GM12891 (cell line): ENCODE data around the gene EBF3.

Source experiments
- PAX5 ChIP-seq: IDR thresholded peaks from 2 replicates; pipeline ENCODE4 v1.6.1; 2011; ENCODE audit warnings: low read length, moderate library complexity, mild to moderate bottlenecking; ENCODE audit not compliant: insufficient read depth, severe bottlenecking
- POLR2A ChIP-seq: IDR thresholded peaks from 2 replicates; pipeline ENCODE4 v1.6.1; 2011; ENCODE audit warnings: low read depth, low read length, control low read depth
- POLR2AphosphoS5 ChIP-seq: IDR thresholded peaks from 2 replicates; pipeline ENCODE4 v1.6.1; 2011; ENCODE audit warnings: low read depth, low read length, control low read depth
- POU2F2 ChIP-seq: IDR thresholded peaks from 2 replicates; pipeline ENCODE4 v1.6.1; 2011; ENCODE audit warnings: low read depth, mild to moderate bottlenecking, control low read depth, low read length, moderate library complexity
- SPI1 ChIP-seq: IDR thresholded peaks from 2 replicates; pipeline ENCODE4 v1.6.1; 2011; ENCODE audit warnings: low read depth, low read length, control low read depth
- TAF1 ChIP-seq: IDR thresholded peaks from 2 replicates; pipeline ENCODE4 v1.6.1; 2011; ENCODE audit warnings: low read depth, low read length, control low read depth

DNA sequence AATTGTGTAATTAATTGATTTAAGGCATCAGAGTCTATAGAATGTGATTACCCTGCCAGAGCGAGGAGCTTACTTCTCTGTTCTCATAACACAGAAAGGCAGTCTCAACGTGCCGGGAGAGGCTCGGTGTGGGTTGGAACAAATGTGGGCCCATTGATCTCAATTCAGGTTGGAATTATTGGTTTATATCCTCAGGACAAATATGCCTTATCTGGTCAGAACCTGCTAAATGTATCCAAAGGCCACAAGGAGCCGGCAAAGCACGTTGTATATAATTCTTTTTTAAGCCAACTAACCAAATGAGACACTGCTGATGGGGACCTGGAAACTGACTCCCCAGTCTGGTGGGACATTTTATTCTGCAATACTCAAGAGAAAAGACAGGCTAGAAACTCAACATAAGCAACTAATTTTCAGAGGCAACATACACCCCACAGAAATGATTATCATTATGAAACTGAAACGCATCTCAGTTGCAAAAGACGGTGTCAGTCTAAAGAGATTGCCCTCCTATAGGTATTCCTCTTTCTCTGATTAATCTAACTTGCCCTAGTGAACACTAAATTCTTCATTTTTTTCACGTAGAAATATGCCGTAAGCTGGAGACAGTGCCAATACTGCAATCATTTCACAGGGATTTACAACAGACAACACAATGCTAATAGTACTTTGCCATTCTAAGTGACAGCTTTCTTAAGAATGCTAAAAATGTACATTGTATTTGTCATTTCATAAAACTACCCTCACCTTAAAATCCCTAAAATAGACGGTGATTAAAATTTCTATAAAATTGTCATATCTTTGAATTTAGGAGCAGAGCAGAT is 9.4 kb downstream of the EBF3 start:
- no peak for TF ChIP-seq POLR2AphosphoS5
- TF ChIP-seq POLR2A, result no peak
- TF ChIP-seq SPI1, result no peak
- no peak for TF ChIP-seq TAF1
- TF ChIP-seq POU2F2, result no peak
- no peak for TF ChIP-seq PAX5
